NCI-H1930 (cell line): Measurements from ENCODE around the gene MDP1.
A peak's percentile ranks its signal among the peaks of the same experiment; 100 is the strongest.

Source experiments
- DNase-seq, 2 experiments: peaks; one replicate each; lab custom pipeline; 2025; lab: John Stamatoyannopoulos, UW

Gene MDP1

DNA sequence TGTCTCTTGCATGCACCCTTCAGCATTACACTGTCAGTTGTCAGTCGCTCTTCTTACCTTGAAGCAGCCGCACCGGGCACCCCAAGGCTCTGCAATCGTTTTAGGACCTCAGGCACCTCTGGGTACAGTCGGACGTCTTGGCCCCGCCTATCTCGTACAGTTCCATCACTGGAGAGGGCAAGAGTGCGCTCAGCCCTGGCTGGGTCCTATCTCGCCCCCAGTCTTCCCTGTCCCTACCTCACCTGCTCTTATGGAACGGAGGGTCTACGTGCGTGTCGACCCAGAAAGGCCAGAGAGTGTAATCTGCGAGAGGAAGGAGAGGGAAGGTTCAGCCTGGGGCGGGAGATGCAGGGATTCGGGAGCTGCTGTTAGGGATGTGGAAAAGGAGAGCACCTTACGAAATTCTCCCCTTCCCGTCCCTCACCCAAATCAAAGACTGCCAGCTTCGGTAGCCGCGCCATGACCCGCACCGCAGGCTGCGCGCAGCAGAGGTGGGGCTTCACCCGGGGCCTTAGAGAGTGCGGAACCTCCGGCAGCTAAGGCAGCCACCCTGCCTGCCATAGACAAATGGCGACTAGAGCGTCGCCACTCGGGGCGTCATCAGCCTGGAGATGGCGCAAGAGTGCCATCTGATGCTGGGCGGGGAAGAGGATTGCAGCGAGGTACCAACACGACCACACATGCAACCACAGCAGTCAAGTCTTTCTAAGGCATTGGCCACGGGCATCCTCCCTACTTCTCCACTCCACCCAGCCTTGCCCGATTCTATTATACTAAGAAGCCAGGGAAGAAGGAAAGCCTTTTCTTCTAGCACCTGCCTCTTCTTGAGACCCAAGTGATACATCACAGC lies at the start of gene MDP1:
Gene MDP1 (minus strand): TSS at position 572 of the 850 bp plus-strand sequence. CDS start 111 bp downstream, at position 461.
- peak; percentile 76 to 89 for DNase-seq

DNA sequence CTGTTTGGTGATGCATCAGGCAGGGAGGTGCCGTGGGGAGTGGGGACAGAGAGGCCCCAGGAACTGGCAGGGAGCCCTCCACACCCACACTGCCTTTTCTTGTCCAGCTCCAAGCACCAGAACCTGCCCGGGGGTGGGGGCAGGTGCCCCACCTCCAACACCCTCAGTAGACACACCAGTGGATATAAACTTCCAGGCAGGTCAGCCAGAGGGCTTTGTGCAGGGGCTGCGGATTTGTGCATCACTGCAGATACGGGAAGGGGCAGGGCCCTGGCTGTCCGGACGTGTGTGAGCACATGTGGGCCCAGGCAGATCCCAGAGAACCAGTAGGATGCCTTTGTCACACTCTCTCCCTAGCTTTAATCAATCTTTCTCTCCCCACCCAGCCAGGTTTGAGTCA lies 48.4 kb upstream of the MDP1 start:
- no peak for DNase-seq

DNA sequence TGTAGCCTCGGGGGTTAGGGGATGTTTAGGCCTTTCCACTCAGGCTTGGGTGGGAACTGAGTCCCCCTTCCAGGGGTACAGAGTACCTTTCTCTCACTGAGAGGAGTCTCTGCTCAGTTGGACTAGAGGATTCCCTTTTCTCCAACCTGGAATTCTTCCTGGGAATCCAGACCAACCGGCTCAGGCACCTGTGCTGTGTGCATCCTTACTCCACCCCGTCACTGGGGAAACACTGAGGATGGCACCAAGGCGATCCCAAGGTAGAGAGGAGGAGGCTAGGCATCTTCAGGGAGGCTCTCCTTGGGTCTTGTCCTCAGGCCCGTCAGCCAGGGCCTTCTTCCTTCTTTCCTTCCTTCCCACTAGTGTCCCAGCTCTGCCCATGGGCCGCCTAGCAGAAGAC lies 48.0 kb upstream of the MDP1 start:
- DNase-seq, result no peak

DNA sequence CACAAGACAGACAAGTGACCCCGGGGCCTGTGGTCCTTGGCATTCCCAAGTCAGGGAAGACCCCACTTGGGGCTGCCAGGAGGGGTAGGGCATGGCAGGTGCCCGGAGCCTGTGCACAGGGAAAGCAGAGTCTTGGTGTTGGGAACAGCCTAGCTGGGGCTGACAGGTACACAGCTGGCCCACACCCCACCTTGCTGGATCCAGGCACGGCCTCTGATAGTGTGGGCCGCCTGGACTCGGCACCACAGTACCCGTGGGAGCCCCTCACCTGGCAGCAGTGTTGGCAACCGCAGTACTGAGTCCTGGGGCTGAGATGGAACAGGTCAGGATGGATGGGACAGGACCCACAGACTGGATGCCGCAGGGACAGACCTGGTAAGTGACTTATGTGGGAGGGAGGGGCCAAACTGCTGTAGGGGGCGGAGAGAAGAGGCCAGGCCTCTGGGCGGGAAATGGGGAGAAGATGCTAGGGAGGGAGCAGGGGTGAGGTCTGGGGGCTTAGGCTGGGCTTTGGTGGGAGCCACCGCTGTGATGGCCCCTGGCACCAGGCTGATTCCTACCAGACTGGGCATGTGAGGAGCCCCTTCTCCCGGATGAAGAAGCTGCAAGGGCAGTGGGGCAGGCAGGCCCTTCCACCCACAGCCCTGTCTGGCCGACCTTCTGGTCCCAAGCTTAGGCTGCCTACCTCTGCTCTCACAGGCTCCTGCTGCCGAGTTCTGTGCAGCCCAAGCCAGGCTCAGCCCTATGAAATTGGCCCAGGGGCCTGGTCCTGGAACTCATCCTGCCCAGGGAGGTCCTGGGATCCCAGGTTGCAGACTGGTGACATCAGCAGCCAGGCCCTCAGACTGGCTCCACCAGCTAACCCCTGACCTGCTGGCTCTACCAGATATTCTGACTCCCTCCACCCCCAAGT lies 47.2 kb upstream of the MDP1 start, which contains the start of gene TGM1:
Gene TGM1 (minus strand): TSS at position 357 of the 913 bp plus-strand sequence. CDS start 825 bp downstream, outside the sequence.
- no peak for DNase-seq

DNA sequence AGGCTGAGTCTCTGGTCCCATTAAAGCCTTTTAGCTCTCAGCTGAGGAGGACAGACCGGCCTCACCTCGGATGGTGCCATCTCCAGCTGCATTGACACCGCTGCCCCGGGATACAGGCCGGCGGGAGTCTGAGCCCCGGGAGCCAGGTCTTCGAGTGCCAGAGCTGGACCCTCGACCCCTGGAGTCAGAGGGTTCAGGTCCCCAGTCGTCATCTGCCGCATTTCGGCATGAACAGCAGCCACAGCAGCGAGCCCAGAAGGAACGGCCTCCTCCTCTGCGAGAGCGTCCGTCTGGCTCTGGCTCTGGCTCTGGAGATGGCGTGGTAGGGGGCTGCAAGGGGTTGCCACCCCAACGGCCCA lies 46.1 kb upstream of the MDP1 start:
- no peak for DNase-seq

DNA sequence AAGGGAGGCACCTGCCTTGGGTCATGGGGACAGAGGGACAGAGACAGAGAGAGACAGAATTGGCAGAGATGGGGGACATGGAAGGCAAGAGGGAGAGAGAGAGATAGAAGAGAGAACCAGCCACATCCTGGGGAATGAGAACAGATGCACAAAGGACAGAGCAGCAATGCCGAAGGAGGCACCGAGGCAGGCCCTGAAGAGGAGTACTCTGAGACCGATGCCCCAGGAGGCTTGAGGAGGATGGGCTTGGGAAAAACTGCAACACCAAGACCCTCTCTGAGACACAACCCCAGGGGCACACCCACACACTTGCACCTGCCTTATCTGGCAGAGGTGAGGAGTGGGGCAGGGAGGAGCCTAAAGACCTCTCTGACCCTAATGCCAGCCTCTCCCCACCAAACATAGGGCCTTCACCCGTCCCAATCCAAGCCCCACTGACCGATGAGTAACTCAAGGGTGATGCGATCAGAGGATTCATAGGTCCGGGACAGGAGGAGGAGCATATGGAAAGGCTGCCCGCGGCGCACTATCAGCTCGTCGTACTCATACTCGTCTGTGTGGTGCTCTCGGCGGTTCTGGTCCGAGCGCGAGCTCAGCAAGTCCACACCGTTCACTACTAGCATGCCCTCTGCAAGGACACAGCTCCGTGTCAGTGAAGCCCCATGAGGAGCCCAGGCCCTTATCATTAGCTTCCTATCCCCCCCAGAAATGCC lies 45.5 kb upstream of the MDP1 start:
- DNase-seq, result no peak

DNA sequence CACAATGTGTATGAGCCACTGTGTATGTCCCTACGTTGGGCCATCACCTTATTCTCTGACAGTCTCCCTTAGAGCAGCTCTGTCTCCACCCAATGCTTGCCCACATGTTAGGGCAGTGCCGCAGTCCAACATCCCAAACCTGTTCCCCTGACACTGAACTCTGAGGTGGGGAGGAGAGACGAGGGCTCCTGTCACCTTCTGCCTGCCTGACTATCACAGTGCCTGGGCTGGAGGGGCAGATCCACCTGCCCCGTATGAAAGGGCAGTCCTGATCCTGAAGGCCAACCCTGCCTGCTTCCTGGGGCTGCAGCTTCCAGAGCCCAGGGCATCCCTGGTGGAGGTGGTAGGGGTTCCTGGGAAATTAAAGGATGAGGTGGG lies 44.9 kb upstream of the MDP1 start:
- no peak for DNase-seq

DNA sequence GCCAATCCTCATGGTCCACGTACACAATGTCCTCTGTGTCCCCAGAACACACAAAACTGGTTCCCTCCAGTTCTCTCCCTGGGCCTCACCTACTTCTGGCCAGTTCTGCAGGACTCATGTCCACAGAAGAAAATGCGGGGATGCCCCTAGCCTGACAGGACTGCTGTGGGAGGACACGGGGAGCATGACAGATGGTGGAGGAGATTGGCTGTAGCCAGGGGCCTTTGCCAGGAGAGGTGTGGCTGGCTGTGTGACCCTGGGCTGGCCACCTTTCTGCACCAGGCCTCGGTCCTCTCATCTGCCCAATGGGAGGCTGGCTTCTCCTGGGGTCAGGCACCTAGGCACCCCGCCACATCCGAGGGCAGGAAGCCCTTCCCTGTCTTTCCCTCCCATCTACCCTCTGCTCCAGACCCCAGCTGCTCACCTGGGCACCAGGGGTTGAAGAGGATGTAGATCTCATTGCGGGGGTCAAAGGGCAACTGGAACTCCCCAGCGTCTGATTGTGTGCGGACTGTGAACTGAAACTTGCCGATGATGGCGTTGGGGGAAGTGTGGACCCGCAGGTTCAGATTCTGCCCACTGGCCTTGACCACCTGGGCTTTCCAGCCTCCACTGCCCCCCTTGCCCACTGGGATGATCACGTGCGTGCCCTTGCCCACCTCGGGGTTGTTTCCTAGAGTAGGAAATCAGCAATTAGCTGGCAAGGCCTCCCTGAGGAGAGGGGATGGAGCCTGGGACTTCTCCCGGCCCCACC lies 44.3 kb upstream of the MDP1 start:
- no peak for DNase-seq

DNA sequence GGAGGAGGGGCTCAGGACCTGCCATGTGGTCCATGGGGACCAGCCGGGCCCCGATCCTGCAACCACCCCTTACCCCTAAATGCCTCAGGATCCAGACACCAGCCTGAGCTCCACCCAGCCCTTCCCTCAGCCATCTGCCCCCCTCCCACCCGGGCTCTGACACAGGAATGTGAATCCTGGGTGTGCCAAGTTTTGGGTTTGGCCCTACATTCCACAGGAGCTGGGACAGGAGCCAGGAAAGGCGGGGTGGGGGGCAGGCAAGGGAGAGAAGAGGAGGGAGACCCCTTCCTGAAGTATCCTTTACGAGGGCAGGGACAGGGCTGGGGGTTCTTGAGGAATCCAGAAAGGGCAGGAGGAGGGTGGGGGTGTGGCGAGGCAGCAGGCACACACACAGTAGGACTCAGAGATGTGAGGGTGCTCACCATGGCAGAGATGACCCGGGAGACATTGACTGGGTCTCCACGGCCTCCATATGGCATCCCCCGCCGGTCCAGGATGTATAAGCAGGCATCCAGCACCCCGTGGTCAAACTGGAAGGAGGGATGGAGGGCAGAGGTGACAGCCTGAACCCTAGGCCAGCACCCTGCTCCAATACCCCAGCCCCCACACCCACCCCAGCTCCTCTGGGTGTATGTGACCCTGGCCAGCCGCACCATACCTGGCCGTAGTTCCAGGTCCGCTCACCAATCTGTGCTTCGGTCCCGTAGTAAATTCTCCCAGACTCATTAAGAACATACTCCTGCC lies 43.6 kb upstream of the MDP1 start:
- no peak for DNase-seq

DNA sequence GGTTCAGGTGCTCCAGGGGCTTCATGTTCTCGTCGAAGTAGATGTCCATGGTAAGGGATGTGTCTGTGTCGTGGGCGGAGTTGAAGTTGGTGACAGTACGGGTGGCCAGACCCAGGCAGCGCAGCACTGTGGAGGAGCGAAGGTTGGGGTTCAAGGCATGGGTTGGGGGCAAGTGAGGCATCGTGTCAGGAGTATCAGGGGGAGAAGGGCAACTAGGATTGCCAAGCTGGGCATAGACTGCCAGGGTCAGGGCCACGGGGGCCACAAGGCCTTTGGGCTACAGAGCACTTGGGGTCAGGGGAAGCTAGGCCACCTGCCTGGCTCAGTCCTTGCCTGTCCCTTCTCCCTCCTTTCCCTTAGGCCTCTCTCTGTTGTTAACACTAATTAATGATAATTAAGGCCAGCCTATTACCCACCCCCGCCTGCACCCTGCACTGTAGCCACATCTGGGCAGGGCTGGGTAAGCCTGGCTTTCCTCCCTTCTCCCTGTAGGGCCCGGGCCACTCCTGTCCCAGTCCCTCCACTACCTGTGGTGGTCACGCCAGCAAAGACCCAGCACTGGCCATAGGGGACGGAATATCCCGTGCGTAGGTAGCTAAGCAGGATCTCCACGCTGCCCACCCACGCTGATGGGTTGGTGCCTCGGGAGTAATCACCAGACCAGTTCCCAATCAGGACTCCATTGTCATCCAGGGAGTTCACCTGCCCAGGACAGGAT lies 42.8 kb upstream of the MDP1 start:
- no peak for DNase-seq

DNA sequence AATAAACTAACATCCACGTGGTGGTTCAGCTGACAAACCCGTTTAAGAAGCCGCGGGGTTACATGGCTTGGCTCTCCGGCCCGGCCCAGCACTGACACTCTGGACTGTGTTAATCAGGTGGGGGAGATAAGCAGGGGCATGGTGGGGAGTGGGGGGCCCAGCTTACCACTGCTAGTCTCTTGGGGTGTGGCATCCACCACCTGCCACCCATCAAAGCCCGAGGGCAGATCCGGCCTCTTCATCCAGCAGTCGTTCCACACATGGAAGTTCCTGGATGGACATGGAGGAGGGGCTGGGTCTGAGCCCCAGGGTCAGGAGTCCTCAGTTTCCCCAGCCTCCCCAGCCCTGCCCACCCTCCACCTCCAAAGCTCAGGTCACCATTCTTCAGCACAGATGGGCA lies 42.3 kb upstream of the MDP1 start:
- DNase-seq, result no peak

DNA sequence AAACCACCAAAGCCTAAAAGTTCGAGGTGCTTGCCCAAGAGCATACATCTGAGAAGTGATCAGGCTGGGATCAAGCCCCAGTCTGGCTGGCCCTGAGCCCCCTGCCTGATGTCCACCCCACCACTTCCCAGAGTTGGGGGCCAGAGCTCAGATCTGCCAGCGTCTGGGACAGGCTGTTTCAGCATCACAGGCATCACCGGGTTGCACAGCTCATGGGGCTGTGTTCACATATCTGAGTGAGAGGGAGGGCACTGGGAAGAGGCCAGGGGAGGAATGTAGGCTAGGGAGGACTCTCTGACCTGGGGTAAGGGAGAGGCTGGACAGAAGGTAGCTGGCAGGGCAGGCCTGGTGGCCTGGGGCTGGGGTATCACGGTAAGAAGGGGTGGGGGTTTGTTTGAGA lies 41.1 kb upstream of the MDP1 start:
- DNase-seq, result no peak

DNA sequence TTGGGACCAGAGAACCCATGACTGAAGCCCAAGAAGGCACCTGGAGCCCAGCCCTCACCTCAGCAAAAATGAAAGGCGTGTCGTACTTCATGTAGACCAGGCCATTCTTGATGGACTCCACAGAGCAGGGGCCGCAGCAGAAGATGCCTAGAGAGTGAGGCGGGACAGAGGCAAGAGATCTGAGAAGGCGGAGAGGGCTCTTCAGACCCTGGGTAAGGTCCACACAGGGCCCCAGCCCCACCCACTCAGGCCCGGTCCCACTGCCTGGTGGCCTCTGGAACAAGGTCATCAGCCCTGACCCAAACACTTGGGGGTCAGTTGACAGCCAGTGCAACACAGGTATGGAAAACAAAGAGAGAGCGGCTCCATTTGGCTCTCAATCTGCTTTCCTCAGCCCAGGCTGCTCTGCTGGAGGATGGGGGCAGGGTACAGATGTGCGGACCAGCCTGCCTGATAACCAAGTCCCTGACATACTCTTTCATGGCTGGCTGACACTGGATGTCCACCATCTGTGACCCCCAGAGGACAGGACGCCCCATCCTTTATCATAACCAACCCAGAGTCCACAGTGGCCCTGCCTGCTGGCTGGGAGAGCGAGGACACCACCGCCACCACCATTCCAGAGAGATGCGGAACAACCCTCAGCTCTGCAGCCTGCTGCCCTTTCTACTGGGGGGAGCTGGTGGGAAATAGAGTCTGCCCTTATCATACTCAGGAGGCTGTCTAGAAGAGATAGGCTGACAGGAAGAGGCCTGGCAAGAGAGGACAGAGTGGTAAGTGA lies 40.3 kb upstream of the MDP1 start:
- DNase-seq, result no peak

DNA sequence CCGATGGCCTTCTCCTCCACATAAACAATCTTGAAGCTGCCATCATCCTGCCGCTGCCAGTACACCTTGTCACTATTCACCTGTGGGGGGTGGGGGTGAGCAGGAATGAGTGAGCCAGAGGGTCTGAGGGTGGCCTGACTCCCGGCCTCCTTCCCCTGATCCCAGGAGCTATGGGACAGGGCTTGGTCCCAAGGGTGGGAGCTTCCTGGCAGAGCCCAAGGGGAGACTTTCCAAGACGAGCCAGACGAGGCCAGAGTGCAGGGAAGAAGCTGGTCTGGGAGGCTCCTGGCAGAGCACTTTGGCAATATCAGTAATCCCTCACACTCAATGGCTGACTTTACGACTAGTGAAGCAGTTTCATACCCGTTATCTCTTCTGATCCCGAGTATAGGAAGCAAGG lies 39.6 kb upstream of the MDP1 start:
- DNase-seq, result no peak

DNA sequence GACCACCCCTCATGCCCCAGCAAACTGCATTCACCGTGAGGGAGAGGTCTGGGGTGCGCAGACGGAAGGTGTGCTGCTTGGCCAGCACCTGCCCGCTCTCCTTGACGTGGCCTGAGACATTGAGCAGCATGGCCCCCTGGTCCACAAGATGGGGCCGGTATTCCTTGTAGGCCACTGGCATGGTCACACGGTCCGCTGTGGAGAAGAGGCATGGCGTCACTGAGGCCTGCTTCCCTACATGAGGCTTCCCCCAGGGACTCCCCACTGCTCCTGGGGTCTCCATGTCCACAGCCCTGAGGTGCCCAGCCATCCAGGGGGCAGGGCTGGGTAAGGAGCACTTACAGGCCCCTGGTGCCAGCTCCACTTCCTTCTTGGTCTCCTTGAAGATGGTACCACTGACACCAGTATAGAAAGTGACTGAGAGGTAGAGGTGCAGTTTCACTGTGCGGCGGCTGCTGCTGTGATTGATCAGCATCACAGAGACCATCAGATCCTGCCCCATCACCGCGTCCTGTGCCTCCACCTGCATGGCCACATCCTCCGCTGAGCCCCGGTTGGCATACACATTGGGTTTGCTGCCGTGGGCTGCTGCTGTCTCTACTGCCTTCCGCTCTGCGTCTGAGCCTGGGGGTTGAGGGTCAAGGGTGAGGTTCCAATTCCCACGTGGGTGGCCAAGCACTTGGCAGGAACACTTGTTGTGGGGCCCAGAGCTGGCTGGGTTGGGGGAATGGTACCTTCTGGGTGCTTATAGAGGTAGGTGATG lies 38.9 kb upstream of the MDP1 start:
- no peak for DNase-seq

DNA sequence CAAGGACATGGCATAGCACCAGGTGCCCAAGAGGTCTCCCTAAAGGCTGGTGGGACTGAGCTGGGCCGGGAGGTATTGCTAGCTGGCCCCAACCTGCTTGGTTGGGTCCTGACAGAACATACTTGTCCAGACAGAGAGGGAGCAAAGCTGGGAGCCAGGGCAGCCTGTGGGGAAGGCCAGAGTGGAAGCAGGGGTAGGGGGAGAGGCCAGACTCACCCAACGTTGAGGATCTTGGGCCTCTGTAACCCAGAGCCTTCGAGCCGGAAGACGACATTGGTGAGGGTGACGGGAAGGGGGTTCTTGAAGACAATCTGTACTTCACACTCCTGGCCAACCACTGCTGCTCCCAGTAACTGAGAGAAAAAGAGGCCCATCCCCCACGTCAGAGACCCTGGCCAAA lies 38.1 kb upstream of the MDP1 start:
- DNase-seq, result no peak

DNA sequence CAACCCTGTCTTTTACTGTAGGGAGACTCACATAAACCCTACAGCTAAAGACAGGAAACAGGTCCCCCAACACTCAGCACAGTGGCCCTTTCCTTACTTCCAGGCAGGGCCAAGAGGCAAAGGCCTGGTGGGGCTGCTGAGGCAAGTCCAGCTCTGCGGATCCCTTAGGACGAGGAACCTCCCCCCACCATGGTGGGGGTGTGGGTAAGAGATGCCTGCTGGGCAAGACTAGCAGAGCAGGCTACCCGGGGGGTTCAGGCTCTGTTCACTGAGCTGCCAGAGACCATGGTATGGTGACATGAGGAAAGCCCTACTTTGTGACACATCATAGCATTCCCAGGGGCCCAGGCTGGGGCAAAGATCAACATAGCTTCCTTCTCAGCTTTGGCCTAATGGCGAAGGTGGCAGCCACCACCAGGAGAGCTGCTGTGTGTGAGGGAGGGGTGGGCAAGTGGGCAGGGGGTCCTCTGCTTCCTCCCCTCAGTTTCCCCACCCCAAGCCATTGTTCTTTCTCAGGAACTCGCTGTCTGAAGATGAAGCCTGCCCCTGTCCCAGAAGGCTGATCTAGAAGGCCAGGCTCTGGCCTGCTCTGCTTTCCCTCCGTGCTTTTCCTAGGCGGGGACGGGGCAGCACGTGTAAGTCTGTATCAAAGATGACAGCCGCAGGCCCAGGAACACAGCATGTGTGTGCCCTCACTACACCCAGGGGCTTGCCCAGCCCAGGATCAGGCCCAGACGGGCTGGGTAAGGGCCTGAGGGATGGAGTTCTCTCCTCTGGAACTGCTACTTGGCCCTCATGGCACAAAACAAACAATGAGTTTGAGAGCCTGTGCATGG lies 36.6 kb upstream of the MDP1 start:
- no peak for DNase-seq

DNA sequence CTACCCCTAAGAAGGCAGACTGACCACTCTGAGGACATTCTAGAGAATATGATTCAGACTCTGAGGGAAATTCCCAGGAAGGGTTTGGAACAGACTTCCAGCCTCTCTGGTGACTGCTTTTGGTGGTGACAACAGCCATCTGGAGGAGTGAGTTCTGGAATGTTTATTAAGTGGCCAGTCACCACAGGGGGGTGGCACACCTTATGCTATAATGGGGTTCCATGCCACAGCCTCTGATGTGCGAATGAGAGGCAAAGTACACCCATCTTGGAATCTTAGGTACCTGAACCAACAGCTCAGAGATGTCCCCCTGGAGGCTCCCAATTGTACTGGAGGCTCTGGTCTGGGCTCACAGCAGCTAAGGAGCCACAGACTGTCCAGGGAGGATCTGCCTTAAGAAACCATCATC lies 36.0 kb upstream of the MDP1 start:
- no peak for DNase-seq
